Daoy (cell line): ENCODE data around the gene UPB1. TPM values are rescaled to one million over a fixed set of nuclear protein-coding genes. Genes with fewer than 3 reads are reported as not detected.

ENCODE experiments used
- DNase-seq: peaks from one replicate; pipeline ENCODE4 v3.0.0-alpha.2; 2015; ENCODE audit warnings: low read depth
- total RNA-seq: library from RNA; depleted of rRNA; stranded (reverse); fragments of >200 nt; shearing (Covaris generic); gene quantifications from 2 replicates; pipeline ENCODE4 v1.2.3, GENCODE V29; 2014; rRNA removed

UPB1 gene
- total RNA-seq, 1 experiment from 2014 or later = not detected

- DNase-seq = no peak
These were observed 69.9 kb downstream of the UPB1 start for GRCh38 chr22:24565077-24565476.

GRCh38 chr22:24566899-24567511 is 71.9 kb downstream of the UPB1 start:
- DNase-seq = no peak

- no peak for DNase-seq
These were observed 72.5 kb downstream of the UPB1 start for GRCh38 chr22:24567668-24568067.

GRCh38 chr22:24571266-24571665 is 76.1 kb downstream of the UPB1 start:
- no peak for DNase-seq

GRCh38 chr22:24576778-24577177 is 81.6 kb downstream of the UPB1 start:
- DNase-seq = no peak

Other genes starting within 250 kb of the UPB1 start
- 21.9 and 24.1 TPM in 2 replicates for gene SPECC1L, start 224.5 kb upstream of the UPB1 start, total RNA-seq
- 0.95 and 2.7 TPM in 2 replicates for gene ADORA2A, start 67.7 kb upstream of the UPB1 start, total RNA-seq
- 73.8 and 99.7 TPM in 2 replicates for gene GUCD1, start 59.8 kb downstream of the UPB1 start, total RNA-seq
- gene SNRPD3, start 60.7 kb downstream of the UPB1 start, total RNA-seq = 201 and 204 TPM in 2 replicates
- 1.3 and 2.3 TPM in 2 replicates for gene LRRC75B, start 97.7 kb downstream of the UPB1 start, total RNA-seq
- 8.7 and 15.2 TPM in 2 replicates for gene GGT1, start 107.9 kb downstream of the UPB1 start, total RNA-seq